ENCODE results near the gene CD244. TPM values are rescaled to one million over a fixed set of nuclear protein-coding genes. Genes with fewer than 3 reads are reported as not detected.

The CD244 gene
- total and polyA plus RNA-seq, 2 donors (not counting 3 experiments of a cell fraction or from before 2014, with no cell fraction given): not detected

DNA sequence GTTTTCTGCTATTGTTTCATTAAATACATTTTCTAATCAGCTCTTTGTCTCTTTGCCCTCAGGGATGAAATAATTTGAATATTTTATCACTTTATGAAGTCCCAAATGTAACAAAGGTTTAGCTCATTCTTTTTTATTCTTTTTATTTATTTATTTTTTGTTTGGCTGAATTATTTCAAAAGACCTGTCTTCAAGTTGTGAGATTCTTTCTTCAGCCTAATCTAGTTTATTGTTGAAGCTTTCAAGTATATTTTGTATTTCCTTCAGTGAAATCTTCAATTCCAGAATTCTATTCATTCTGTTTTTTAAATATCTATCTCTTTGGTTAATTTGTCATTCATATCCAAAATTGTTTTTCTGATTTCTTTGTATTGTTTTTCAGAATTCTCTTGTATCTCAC lies 55.9 kb downstream of the CD244 start:
- H4K20me1 ChIP-seq (replicated peaks; ENCODE audit: control insufficient read depth, extremely low read depth, insufficient read depth, low read length): no peaks in the 10 kb centered on the region
- ChIA-PET POLR2A (no interaction called here), CTCF (no interaction called here)
- no peaks in the 10 kb centered on the region for H3K9me1 ChIP-seq (replicated peaks; ENCODE audit: control insufficient read depth, extremely low read depth, insufficient read depth, low read length)
- intact Hi-C loops (cut with micrococcal nuclease): no loop called here
- FAIRE-seq: no peak
- TF ChIP-seq GATA2 (IDR thresholded peaks at IDR 0.05; ENCODE audit: insufficient read depth, insufficient read length, low read depth, low read length) (no peak), JUN (IDR thresholded peaks at IDR 0.05; ENCODE audit: borderline replicate concordance, insufficient read depth, insufficient read length, low read depth) (no peak), EZH2 (IDR thresholded peaks at IDR 0.05; ENCODE audit: borderline replicate concordance, low read depth, low read length, severe bottlenecking) (no peak)
- H3K36me3 ChIP-seq (ENCODE audit: control insufficient read depth in 2 of 2, extremely low read depth in 1 of 2, insufficient read depth in 2 of 2, low read length in 2 of 2): no peaks in the 10 kb centered on the region
- no peaks in the 10 kb centered on the region for H3K9me3 ChIP-seq (replicated peaks; ENCODE audit: control insufficient read depth, insufficient read depth, low read length)
- no peak overlapping the region for H3K4me3 ChIP-seq (replicated peaks in 1 of 3; ENCODE audit: insufficient read depth in 1 of 3, low read depth in 1 of 3, low read length in 3 of 3)
- peaks cover 0 to 4% of the 10 kb centered on the region in 2 experiments for H3K27me3 ChIP-seq (ENCODE audit: control insufficient read depth in 2 of 2, insufficient read depth in 2 of 2, low read length in 2 of 2)
- H3K4me2 ChIP-seq (ENCODE audit: insufficient read depth, low read length): no peak overlapping the region
- DNase-seq (ENCODE audit: low read depth, low spot score): no peak
- no peak overlapping the region for H2AFZ ChIP-seq (ENCODE audit: low read depth, low read length)
- no peak overlapping the region for H3K27ac ChIP-seq (ENCODE audit: insufficient read depth, low read depth, low read length)
- BruUV-seq (replicated peaks): no TSS peak
- H3K9ac ChIP-seq (replicated peaks; ENCODE audit: extremely low read depth, insufficient read depth, low read length): no peak overlapping the region
- H3K4me1 ChIP-seq (ENCODE audit: control insufficient read depth, extremely low read depth, insufficient read depth, low read length): no peaks in the 10 kb centered on the region
- H3K79me2 ChIP-seq (ENCODE audit: control insufficient read depth, insufficient read depth, low read length): no peaks in the 10 kb centered on the region
- dilution Hi-C loops (cut with MboI; ENCODE audit: extremely low pct_ligation_motif_present, low sequenced_read_pairs): no loop called here

DNA sequence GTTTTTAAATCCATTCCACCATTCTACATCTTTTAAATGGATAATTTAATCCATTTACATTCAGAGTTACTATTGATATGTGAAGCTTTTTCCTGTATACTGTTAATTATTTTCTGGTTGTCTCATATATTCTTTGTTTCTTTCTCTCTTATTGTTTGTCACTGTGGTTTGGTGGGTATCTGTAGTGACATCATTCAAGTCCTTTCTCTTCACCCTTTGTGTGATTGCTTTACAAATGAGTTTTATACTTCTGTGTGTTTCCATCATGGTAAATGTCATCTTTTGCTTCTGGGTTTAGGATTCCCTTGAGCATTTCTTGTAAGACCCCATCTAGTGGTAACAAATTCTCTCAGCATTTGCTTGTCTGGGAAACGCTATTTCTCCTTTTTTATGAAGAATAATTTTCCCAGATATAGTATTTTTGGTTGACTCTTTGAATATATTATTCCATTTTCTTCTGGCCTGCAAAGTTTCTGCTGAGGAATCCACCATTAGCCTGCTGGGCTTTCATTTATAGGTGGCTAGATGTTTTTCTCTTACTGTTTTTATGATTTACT lies 56.5 kb downstream of the CD244 start:
- Histone ChIP-seq H3K79me2 (ENCODE audit: control insufficient read depth, insufficient read depth, low read length) (no peaks in the 10 kb centered on the region), H3K27ac (ENCODE audit: insufficient read depth, low read depth, low read length) (no peak overlapping the region), H3K9me3 (replicated peaks; ENCODE audit: control insufficient read depth, insufficient read depth, low read length) (no peaks in the 10 kb centered on the region), H3K4me3 (replicated peaks in 1 of 3; ENCODE audit: insufficient read depth in 1 of 3, low read depth in 1 of 3, low read length in 3 of 3) (no peak overlapping the region), H3K36me3 (ENCODE audit: control insufficient read depth in 2 of 2, extremely low read depth in 1 of 2, insufficient read depth in 2 of 2, low read length in 2 of 2) (no peaks in the 10 kb centered on the region), H3K9me1 (replicated peaks; ENCODE audit: control insufficient read depth, extremely low read depth, insufficient read depth, low read length) (no peaks in the 10 kb centered on the region), H2AFZ (ENCODE audit: low read depth, low read length) (no peak overlapping the region), H4K20me1 (replicated peaks; ENCODE audit: control insufficient read depth, extremely low read depth, insufficient read depth, low read length) (no peaks in the 10 kb centered on the region), H3K9ac (replicated peaks; ENCODE audit: extremely low read depth, insufficient read depth, low read length) (no peak overlapping the region), H3K4me2 (ENCODE audit: insufficient read depth, low read length) (no peak overlapping the region), H3K4me1 (ENCODE audit: control insufficient read depth, extremely low read depth, insufficient read depth, low read length) (no peaks in the 10 kb centered on the region), H3K27me3 (ENCODE audit: control insufficient read depth in 2 of 2, insufficient read depth in 2 of 2, low read length in 2 of 2) (peaks cover 0 to 4% of the 10 kb centered on the region in 2 experiments)
- FAIRE-seq (no peak), DNase-seq (ENCODE audit: low read depth, low spot score) (no peak)
- TF ChIP-seq, protein P1, sequence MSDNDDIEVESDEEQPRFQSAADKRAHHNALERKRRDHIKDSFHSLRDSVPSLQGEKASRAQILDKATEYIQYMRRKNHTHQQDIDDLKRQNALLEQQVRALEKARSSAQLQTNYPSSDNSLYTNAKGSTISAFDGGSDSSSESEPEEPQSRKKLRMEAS (IDR thresholded peaks at IDR 0.05; ENCODE audit: insufficient read depth, insufficient read length): no peak
- no peak for TF ChIP-seq EZH2 (IDR thresholded peaks at IDR 0.05; ENCODE audit: borderline replicate concordance, low read depth, low read length, severe bottlenecking)
- no TSS peak for BruUV-seq (replicated peaks)
- intact Hi-C loops (cut with micrococcal nuclease) (no loop called here), dilution Hi-C loops (cut with MboI; ENCODE audit: extremely low pct_ligation_motif_present, low sequenced_read_pairs) (no loop called here)
- CTCF ChIA-PET: no interaction called here
- POLR2A ChIA-PET: no interaction called here

All from endothelial cell of umbilical vein (primary cell).